T-helper 2 cell (primary cell): ENCODE data around the gene C5AR2.
"Not testable (repeated sequence)": the region's sequence is repeated elsewhere in the genome, so short reads cannot be mapped to it uniquely, and the experiment has no call there.

ENCODE experiments used
- DNase-seq, 5 experiments: peaks; one replicate each; pipeline versions ENCODE4 v3.0.0 to v3.0.0-alpha.2; 2012 to 2022

The C5AR2 gene

GRCh38 chr19:47324502-47324901 lies 7.5 kb upstream of the C5AR2 start:
- no peak for DNase-seq

- DNase-seq = peak in 1 of 5 experiments; percentile 24
Measured at GRCh38 chr19:47330466-47330869, 1.5 kb upstream of the C5AR2 start.

- no peak for DNase-seq
Measured at GRCh38 chr19:47331490-47331889, 485 bp upstream of the C5AR2 start.

GRCh38 chr19:47336765-47337718 lies 5.1 kb downstream of the C5AR2 start:
- peak in 1 of 5 experiments; percentile 70 for DNase-seq

GRCh38 chr19:47339196-47339880 lies 7.4 kb downstream of the C5AR2 start:
- no peak for DNase-seq

GRCh38 chr19:47340477-47341208 lies 8.7 kb downstream of the C5AR2 start:
- no peak for DNase-seq

- no peak for DNase-seq
Measured at GRCh38 chr19:47341734-47342133, 9.8 kb downstream of the C5AR2 start.

GRCh38 chr19:47343194-47343802 lies 11.3 kb downstream of the C5AR2 start:
- no peak for DNase-seq

GRCh38 chr19:47344425-47344824 lies 12.4 kb downstream of the C5AR2 start:
- DNase-seq = no peak

GRCh38 chr19:47346024-47346423 lies 14.0 kb downstream of the C5AR2 start:
- DNase-seq = not testable (repeated sequence)

GRCh38 chr19:47348819-47349795 lies 17.1 kb downstream of the C5AR2 start, which contains the start of gene DHX34:
TSS of gene DHX34 (plus strand) at chr19:47349315. CDS start at chr19:47353031, 3,716 bp downstream.
- peak; percentile 97 to 99 (median 98) for DNase-seq

GRCh38 chr19:47350630-47351029 lies 18.7 kb downstream of the C5AR2 start:
- no peak for DNase-seq

GRCh38 chr19:47351548-47351947 lies 19.6 kb downstream of the C5AR2 start:
- peak in 1 of 5 experiments; percentile 49 for DNase-seq

GRCh38 chr19:47352095-47352494 lies 20.1 kb downstream of the C5AR2 start:
- DNase-seq = no peak

GRCh38 chr19:47353307-47353712 lies 21.3 kb downstream of the C5AR2 start:
- DNase-seq = no peak

GRCh38 chr19:47356900-47357299 lies 24.9 kb downstream of the C5AR2 start:
- DNase-seq = no peak

- DNase-seq = no peak
Measured at GRCh38 chr19:47357788-47358680, 26.1 kb downstream of the C5AR2 start.

- DNase-seq = no peak
Measured at GRCh38 chr19:47358936-47359335, 27.0 kb downstream of the C5AR2 start.

- DNase-seq = no peak
Measured at GRCh38 chr19:47362321-47362720, 30.3 kb downstream of the C5AR2 start.
